Measurements from ENCODE around the gene FOXD4L6. TPM values are rescaled to one million over a fixed set of nuclear protein-coding genes. Genes with fewer than 3 reads are reported as not detected.
"Not testable (repeated sequence)": the region's sequence is repeated elsewhere in the genome, so short reads cannot be mapped to it uniquely, and the experiment has no call there.

Gene FOXD4L6
- total RNA-seq, 4 donors from 2014 or later, result 1.3 TPM; not detected in 3

GRCh38 chr9:41088450-41089059, 39.9 kb downstream of the FOXD4L6 start:
- H3K27me3 ChIP-seq; H3K9me3 ChIP-seq; H3K36me3 ChIP-seq; DNase-seq (ENCODE audit: low spot score in 2 of 2); H3K4me3 ChIP-seq; H3K4me1 ChIP-seq; H3K27ac ChIP-seq: not testable (repeated sequence)
- TF ChIP-seq, protein P1, sequence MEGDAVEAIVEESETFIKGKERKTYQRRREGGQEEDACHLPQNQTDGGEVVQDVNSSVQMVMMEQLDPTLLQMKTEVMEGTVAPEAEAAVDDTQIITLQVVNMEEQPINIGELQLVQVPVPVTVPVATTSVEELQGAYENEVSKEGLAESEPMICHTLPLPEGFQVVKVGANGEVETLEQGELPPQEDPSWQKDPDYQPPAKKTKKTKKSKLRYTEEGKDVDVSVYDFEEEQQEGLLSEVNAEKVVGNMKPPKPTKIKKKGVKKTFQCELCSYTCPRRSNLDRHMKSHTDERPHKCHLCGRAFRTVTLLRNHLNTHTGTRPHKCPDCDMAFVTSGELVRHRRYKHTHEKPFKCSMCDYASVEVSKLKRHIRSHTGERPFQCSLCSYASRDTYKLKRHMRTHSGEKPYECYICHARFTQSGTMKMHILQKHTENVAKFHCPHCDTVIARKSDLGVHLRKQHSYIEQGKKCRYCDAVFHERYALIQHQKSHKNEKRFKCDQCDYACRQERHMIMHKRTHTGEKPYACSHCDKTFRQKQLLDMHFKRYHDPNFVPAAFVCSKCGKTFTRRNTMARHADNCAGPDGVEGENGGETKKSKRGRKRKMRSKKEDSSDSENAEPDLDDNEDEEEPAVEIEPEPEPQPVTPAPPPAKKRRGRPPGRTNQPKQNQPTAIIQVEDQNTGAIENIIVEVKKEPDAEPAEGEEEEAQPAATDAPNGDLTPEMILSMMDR (IDR thresholded peaks at IDR 0.05), result peak in 4 of 5 experiments; percentile 31 to 45 (median 34)
- WGBS, 2 donors, result 8 to 19% methylated on average over 6 to 8 of the region's 11 CpGs

- 61 to 63% methylated on average over 5 of the region's 5 CpGs for WGBS, 2 donors
- not testable (repeated sequence) for H3K9me3 ChIP-seq; H3K4me3 ChIP-seq; DNase-seq (ENCODE audit: low spot score in 2 of 2); H3K36me3 ChIP-seq; H3K27ac ChIP-seq; H3K4me1 ChIP-seq; H3K27me3 ChIP-seq
Measured at GRCh38 chr9:41087929-41088328, 40.6 kb downstream of the FOXD4L6 start.

DNA sequence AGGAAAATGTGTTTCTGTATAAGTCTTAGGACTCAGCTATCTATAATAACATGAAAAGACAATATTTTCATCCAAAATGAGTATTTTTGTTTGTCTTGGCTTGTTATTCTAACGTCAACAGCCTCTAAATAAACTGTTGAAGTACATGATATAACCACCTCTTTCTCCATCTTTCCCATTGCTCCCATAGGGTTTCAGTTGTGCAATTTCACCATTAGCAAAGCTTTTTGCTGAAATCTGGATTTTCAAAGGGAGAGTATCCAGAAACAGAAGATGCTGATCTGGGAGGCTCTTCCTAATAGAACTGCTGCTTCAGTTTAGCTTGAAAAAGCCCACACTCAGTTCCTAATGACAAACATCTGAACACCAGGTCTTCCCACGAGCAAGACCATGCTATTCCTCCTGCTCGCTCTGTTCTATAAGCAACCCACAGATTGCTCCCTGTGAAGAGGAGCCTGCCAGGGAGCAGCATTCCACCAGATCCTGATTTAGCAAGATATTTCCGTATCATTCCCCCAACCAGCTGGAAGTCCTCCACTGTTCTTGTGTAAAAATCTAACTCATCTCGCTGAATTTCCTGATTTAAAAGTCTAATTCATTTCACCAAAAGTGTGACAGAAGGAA, 41.2 kb downstream of the FOXD4L6 start:
- peak in 1 of 2 donors; percentile 30 for DNase-seq (ENCODE audit: low spot score in 2 of 2)
- peak in 1 of 2 donors; percentile 16 for TF ChIP-seq EP300 (IDR thresholded peaks at IDR 0.05)

GRCh38 chr9:41086685-41087084, 41.8 kb downstream of the FOXD4L6 start:
- not testable (repeated sequence) for H3K27me3 ChIP-seq; H3K4me1 ChIP-seq; H3K27ac ChIP-seq; H3K36me3 ChIP-seq; H3K4me3 ChIP-seq; DNase-seq (ENCODE audit: low spot score in 2 of 2); H3K9me3 ChIP-seq
- WGBS, 2 donors, result 17 to 67% methylated on average over 1 of the region's 1 CpG

More for the DNA sequence above, 41.2 kb downstream of the FOXD4L6 start:
- not testable (repeated sequence) for H3K27ac ChIP-seq, H3K9me3 ChIP-seq, H3K27me3 ChIP-seq, H3K4me3 ChIP-seq, H3K4me1 ChIP-seq, H3K36me3 ChIP-seq
- WGBS, 2 donors, result 42 to 50% methylated on average over 5 of the region's 5 CpGs

- not testable (repeated sequence) for H3K4me3 ChIP-seq; H3K27me3 ChIP-seq; H3K27ac ChIP-seq; H3K36me3 ChIP-seq; H3K4me1 ChIP-seq; H3K9me3 ChIP-seq; DNase-seq (ENCODE audit: low spot score in 2 of 2)
- WGBS, 2 donors, result 59 to 68% methylated on average over 3 of the region's 3 CpGs
Measured at GRCh38 chr9:41086215-41086614, 42.3 kb downstream of the FOXD4L6 start.

- not testable (repeated sequence) for H3K27ac ChIP-seq; DNase-seq (ENCODE audit: low spot score in 2 of 2); H3K27me3 ChIP-seq; H3K4me1 ChIP-seq; H3K9me3 ChIP-seq; H3K4me3 ChIP-seq; H3K36me3 ChIP-seq
- WGBS, 2 donors, result 51 to 69% methylated on average over 4 of the region's 4 CpGs
Measured at GRCh38 chr9:41082358-41082757, 46.1 kb downstream of the FOXD4L6 start.

DNA sequence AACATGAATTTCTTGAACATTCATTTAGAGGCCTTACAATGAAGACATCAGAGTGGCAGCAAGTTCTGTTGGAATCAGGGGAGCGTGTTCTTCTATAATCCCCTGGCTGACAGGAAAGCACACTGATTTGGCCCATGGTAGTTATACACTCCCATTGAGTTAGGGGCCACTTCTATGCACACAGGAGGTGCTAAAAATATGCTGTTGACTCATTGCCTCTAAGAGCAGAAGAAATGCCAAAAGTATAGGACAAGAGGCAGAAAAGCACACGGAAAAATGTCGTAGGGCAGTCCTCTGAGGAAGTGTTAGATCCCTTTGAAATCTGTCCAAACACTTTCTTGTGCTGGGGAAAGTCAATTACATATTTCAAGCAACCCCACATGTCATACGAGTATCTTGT, 49.0 kb downstream of the FOXD4L6 start:
- not testable (repeated sequence) for H3K36me3 ChIP-seq; H3K27me3 ChIP-seq; DNase-seq (ENCODE audit: low spot score in 2 of 2); H3K9me3 ChIP-seq; H3K4me1 ChIP-seq; H3K27ac ChIP-seq; H3K4me3 ChIP-seq
- 63 to 72% methylated on average over 4 of the region's 4 CpGs for WGBS, 2 donors

- not testable (repeated sequence) for H3K36me3 ChIP-seq; H3K4me3 ChIP-seq; DNase-seq (ENCODE audit: low spot score in 2 of 2); H3K9me3 ChIP-seq; H3K27ac ChIP-seq
- 71 to 82% methylated on average over 1 of the region's 1 CpG for WGBS, 2 donors
- Histone ChIP-seq H3K27me3 (peaks cover 0 to 16% of the 10 kb centered on the region in 2 donors), H3K4me1 (peaks cover 0 to 14% (median 0%) of the 10 kb centered on the region in 4 donors)
Measured at GRCh38 chr9:41077586-41077985, 50.9 kb downstream of the FOXD4L6 start.

Other genes with a start within 250 kb of the FOXD4L6 start
- 10 to 100 TPM in 1 of 4 donors, 1 to 10 TPM in 3; 6.7 to 11.8 (median 8.7) TPM for gene ZNG1F, start 60.6 kb upstream of the FOXD4L6 start, total RNA-seq

Data from tibial nerve (tissue), 4 donors.